Activated CD4-positive, alpha-beta T cell treated with anti-CD3 and anti-CD28 coated beads for 1 hour (primary cell): Measurements from ENCODE around the gene PCBP1.
"Not testable (repeated sequence)": the region's sequence is repeated elsewhere in the genome, so short reads cannot be mapped to it uniquely, and the experiment has no call there.

Experiments
- DNase-seq: peaks from one replicate; pipeline ENCODE4 v3.0.0-alpha.2; 2020

Gene PCBP1

DNA sequence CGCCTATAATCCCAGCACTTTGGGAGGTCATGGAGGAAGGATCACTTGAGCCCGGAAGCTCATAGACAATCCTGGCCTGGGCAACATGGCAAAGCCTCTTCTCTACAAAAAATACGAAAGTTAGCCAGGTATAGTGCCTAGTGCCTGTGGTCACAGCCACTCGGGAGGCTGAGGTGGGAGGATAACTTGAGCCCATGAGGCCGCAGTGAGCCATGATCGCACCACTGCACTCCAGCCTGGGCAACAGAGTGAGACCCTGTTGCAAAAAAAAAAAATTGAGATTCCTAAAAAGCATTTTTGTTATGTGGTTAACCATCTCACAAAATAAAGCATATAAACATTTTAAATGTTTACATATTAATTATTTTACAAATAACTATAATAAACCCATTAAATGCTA is 13.9 kb downstream of the PCBP1 start:
- no peak for DNase-seq

GRCh38 chr2:70101686-70102085 is 14.4 kb downstream of the PCBP1 start:
- not testable (repeated sequence) for DNase-seq

GRCh38 chr2:70102323-70102905 is 15.1 kb downstream of the PCBP1 start:
- not testable (repeated sequence) for DNase-seq

- no peak for DNase-seq
Observed at GRCh38 chr2:70103531-70104061, 16.3 kb downstream of the PCBP1 start.

DNA sequence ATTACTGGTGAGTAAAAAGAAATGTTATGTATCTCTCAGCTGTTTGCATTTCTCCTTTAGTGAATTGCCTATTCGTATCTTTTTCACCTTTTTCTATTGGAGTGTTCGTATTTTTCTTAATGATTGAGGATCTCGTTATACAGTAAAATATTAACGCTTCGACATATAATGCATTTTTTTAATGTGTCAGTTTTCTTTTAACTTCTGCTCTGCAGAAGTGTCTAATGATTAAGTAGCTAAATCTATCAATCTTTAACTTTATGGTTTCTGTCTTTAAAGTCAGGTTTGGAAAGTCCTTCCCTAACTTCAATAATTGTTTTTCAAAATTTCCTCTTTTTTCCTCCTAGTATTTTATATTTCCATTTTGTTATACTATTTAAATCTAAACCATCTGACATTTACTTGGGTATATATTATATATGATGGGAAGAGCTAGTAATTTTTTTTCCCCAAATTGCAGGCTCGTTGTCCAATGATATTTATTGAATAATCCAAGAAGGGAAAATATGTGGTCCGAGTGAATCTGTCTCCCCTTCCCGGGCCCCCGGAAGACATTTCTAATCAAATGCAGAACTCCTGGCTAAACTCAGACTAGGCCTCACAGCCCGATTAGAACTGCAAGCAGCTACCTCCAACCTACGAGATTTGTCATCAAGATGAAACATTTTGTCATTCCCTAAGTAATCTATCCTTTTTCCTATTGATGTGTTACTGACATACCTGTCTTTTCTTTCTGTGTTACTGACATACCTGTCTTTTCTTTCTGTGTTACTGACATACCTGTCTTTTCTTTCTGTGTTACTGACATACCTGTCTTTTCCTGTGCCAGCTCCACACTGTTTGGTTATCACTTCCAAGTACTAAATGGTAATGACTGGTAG is 17.2 kb downstream of the PCBP1 start:
- no peak for DNase-seq

DNA sequence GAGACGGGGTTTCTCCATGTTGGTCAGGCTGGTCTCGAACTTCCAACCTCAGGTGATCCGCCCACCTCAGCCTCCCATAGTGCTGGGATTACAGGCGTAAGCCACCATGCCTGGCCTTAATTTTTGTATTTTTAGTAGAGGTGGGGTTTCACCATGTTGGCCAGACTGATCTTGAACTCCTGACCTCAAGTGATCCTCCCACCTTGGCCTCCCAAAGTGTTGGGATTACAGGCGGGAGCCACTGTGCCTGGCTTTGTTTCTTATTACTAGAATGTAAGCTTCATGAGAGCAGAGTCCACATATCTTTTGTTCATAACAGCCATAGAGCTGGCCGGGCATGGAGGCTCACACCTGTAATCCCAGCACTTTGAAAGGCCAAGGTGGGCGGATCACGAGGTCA is 18.9 kb downstream of the PCBP1 start:
- not testable (repeated sequence) for DNase-seq

DNA sequence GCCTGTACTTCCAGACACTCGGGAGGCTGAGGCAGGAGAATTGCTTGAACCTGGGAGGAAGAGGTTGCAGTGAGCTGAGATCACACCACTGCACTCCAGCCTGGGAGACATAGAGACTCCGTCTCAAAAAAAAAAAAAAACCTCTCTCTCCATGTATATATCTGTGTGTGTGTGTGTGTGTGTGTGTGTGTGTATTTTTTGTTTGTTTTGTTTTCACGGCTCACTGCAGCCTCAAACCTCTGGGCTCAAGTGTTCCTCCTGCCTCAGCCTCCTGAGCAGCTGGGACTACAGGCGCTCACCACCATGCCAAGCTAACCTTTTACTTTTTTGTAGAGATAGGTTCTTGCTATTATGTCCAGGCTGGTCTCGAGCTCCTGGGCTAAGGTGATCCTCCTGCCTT is 23.1 kb downstream of the PCBP1 start:
- DNase-seq: not testable (repeated sequence)

DNA sequence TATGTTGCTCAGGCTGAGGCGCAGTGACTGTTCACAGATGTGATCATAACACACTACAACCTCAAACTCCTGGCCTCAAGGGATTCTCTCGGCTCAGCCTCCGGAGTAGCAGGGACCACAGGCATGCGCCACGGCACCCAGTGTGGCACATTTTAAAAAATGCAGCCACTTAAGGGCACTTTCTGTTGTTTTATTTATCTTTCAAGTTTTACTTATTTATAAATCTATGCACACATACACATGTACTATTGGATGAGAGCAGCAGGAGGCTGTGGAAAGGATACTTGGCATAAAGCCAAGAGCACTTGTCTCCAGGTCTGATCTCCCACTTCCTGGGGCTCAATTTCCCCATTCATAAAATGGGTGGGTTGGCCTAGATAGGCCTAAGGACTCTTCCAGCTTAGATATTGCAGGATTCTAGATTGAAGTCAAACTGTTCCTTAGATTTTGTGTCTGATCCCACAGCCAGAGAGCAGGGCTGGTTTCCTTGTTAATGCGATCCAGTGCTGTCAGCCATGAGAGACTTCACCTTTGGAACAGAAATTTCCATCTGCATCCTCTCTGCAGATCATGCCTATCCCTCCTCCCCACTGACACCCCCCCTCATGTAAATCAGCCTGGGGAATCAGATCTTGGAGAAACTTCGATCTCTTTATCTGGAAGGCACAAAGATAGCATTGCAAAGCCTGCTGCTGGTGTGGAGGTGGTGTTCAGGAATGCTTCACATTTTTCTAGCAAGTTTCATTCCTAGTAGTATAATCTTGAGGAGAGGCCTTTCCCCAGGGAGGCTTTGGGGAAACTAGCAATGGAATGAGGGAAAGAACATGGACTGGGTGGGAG is 24.7 kb downstream of the PCBP1 start:
- DNase-seq: no peak

DNA sequence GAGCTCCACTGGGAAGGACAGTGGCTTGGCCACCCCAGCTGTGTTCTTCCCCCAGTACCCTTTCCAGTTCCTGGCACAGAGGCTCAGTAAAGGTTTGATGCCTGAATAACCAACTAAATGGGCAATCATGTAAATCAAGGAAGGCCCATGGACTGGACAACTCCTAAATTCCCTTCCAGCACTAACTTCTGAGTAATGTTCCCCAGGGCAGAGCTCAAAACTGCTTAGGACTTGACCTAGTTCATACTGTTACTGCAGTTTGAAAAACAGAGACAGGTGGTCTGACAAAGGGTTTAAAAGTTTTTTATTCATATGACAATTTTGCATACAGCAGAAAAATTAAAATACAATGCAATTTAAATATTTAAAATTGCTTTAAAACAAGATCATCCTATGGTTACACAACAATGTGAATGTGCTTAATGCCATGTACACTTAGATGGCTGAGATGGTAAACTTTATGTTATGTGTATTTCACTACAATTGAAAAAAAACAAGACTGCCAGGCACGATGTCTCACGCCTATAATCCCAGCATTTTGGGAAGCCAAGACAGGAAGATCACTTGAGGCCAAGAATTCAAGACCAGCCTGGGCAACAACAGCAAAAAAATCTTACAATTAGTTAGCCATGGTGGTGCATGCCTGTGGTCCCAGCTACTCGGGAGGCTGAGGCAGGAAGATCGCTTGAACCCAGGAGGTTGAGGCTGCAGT is 26.2 kb downstream of the PCBP1 start:
- no peak for DNase-seq

DNA sequence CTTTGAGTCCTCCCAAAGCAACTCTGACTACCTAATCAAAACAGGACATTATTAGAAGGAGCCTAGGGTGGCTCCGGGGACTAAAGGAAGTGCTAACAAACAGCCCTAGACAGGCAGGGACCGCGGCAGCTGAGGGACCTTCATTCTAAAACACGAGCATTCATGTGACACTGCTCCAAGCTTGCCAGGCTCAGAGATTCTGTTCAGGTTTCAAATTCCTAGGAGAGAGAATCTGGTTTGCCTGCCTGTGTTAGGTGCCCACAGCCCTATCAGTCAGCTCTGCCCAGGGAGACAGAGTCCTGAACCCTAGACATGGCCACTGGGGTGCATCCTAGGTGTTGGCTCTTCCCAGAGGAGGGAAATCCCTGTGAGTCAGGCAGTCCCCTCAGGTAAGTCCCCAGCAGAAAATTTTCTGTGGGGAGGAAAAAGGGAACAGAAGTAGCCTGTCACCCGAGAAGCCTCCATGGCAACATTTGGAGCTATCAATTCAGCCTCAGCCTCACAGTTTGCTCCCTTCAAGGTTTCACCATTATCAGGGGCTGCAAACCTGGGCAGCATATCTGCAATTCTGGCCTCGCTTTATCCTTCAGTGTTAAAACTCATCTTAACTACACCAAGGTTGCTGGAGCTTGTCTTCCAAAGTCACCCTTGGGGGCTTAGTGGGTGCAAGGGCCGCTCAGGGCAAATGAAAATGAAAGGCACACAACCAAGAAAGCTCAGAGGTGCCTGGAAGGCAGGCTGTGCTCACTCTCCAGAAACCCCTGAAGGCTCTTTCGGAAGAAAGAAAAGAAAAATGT is 28.6 kb downstream of the PCBP1 start:
- DNase-seq: no peak

DNA sequence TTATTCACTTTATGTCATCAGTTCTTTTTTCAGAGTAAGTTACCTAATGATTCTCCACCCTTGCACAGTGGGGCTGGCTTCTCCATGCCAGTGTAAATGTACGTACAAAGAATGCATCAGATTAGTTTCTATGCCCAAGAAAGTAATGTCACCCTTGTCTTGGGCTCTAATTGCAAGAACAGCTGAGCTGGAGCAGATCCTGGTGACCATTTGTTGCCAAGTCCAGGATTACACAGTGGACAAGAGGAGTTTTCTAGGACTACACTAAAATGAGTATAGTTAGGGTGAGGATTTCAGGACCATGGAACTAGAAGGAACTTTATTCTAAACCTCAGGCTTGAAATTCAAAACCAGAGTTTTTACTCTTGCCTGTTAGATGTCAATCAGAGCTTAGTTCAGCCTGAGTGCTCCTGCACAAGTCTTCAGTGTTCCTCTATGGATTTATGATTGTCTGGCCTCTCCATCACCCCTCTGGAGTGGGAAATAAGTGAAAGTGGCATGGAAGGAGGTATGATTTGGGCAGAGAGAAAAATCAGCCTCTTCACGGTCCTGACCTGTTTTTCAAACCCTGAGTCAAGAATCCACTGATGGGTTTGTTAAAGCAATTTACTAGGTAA is 29.8 kb downstream of the PCBP1 start:
- no peak for DNase-seq

GRCh38 chr2:70118798-70119454 is 31.6 kb downstream of the PCBP1 start:
- no peak for DNase-seq

- no peak for DNase-seq
Observed at GRCh38 chr2:70121627-70122372, 34.5 kb downstream of the PCBP1 start.

DNA sequence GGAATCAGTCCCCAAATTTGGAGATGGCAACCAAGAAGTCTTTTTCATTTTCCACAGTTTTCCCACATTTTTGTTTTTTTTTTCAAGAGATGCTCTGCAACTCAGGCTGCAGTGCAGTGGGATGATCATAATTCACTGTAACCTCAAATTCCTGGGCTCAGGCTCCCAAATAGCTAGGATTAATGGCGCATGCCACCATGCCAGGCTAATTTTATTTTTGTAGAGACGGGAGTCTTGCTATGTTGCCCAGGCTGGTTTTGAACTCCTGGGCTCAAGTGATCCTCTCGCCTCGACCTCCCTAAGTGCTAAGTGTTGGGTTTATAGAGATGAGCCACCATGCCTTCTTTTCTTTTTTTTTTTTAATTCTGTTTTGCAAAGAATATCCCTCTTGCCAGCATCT is 35.2 kb downstream of the PCBP1 start:
- DNase-seq: no peak

GRCh38 chr2:70123051-70123828 is 36.0 kb downstream of the PCBP1 start:
- DNase-seq: no peak

GRCh38 chr2:70123829-70124116 is 36.5 kb downstream of the PCBP1 start:
- no peak for DNase-seq

- DNase-seq: peak; percentile 52
Observed at GRCh38 chr2:70124983-70125480, 37.8 kb downstream of the PCBP1 start.

DNA sequence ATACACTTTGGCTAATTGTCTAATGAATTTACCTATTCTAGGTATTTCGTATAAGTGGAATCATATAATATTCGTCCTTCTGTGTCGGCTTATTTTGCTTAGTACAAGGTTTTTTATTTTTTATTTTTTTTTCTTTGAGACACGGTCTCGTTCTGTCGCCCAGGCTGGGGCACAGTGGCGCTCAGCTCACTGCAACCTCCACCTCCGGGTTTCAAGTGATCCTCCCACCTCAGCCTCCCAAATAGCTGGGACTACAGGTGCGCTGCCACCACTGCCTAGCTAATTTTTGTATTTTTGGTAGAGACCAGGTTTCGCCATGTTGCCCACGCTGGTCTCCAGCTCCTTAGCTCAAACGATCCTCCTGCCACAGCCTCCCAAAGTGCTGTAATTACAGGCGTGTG is 38.2 kb downstream of the PCBP1 start:
- no peak for DNase-seq

DNA sequence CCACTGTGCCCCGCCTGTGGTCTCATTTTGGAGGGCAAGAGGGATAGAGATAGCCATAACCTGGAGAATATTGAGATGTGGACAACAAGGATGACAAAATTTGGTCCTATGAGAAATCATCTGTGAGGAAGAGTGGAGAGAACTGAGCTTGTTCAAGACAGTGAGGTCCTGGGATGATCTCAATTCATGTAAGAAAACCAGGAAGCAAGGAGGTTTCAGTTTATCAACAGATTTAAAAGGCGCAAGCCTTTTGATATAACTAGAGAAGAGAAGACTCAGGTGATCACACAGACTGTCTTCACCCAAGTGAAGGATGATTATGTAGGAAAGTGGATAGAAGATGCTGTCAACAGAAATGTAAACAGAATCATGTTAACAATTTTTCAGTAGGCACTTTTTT is 39.1 kb downstream of the PCBP1 start:
- DNase-seq: no peak
